C4-2B (cell line): ENCODE data around the gene LXN.

Source experiments
- H3K27ac ChIP-seq: fragments of 450-650 bp; 2 replicates; pipeline ENCODE4 v1.5.1; 2017
- ZFX ChIP-seq: fragments of 450-650 bp; IDR thresholded peaks from 2 replicates; pipeline ENCODE4 v1.6.1; 2017
- TF ChIP-seq, protein P1 (sequence below): fragments of 450-650 bp; conservative IDR thresholded peaks from 2 replicates; pipeline ENCODE4 v1.5.1; 2017; ENCODE audit warnings: mild to moderate bottlenecking

LXN gene

DNA sequence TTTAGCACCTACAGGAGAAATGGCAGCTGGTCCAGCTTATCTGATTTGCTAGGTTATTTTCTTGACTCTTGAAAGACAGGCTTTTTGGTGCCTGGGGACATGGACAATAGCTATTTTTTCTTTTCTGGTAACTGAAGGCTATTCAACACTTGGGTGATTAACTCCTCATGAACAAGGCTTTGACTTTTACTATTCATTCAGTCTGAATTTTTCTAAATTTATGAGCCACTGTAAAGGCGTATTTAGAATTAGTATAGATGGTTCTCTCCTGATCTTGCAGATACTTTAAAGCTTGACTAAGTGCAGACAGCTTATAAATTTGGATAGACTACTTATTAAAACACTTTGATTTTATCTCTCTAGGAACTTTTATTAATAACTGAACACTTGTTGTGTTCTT is 46.6 kb downstream of the LXN start:
- TF ChIP-seq ZFX = no peak
- TF ChIP-seq, protein P1, sequence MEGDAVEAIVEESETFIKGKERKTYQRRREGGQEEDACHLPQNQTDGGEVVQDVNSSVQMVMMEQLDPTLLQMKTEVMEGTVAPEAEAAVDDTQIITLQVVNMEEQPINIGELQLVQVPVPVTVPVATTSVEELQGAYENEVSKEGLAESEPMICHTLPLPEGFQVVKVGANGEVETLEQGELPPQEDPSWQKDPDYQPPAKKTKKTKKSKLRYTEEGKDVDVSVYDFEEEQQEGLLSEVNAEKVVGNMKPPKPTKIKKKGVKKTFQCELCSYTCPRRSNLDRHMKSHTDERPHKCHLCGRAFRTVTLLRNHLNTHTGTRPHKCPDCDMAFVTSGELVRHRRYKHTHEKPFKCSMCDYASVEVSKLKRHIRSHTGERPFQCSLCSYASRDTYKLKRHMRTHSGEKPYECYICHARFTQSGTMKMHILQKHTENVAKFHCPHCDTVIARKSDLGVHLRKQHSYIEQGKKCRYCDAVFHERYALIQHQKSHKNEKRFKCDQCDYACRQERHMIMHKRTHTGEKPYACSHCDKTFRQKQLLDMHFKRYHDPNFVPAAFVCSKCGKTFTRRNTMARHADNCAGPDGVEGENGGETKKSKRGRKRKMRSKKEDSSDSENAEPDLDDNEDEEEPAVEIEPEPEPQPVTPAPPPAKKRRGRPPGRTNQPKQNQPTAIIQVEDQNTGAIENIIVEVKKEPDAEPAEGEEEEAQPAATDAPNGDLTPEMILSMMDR = no peak
- H3K27ac ChIP-seq = no peak overlapping the region

DNA sequence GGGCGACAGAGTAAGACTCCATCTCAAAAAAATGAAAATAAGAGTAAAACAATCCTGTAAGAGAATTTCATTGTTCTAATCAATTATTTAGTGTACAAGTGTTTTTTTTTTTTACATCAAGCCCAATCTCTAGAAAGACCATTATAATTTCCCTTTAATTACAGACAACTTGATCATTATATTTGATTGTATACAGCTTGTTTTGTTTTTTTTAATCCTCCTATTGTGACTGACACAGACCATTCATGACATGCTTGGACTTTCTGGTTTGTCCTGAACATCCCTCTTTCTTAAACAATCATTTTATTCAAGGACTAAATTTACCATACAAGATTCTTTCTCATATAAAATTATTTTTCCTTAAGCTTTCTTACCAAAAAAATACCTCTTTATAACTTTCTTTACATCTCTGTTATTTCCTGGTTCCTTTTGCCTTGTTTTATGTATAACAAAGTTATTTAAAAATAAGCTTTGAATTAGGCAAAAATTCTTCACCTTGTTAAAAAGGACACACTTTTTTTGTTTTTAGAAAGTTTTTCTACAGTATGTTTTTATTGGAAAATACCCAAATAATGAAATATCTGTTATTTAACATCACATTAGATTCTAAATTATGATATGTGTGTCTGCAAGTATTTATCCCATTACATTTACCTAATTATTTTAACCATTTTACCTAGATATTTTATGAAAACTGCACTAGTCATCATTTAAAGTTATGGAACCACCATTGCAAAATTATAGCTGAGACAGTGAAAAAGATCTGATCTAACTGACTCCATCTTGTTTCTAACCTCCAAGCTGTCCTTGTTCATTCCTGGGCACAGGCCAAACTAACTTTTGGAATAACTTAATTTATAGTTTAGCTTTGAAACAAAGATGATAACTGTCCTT is 54.2 kb downstream of the LXN start:
- H3K27ac ChIP-seq = no peak overlapping the region

More for the DNA sequence above, 54.2 kb downstream of the LXN start:
- no peak for TF ChIP-seq ZFX
- TF ChIP-seq, protein P1 = no peak
